HL-60/S4 treated with phorbol 12-myristate 13-acetate at 8.2 ng/mL for 4 days and 3 days (cell line): ENCODE measurements around the gene IGFBP4.

Experiments used
- in situ Hi-C: fragments of 300-500 bp; cut with MboI; formaldehyde crosslinking; loops from 2 replicates; pipeline ENCODE4 v1.15.0; 2022; ENCODE audit warnings: low sequenced_read_pairs

IGFBP4 gene

DNA sequence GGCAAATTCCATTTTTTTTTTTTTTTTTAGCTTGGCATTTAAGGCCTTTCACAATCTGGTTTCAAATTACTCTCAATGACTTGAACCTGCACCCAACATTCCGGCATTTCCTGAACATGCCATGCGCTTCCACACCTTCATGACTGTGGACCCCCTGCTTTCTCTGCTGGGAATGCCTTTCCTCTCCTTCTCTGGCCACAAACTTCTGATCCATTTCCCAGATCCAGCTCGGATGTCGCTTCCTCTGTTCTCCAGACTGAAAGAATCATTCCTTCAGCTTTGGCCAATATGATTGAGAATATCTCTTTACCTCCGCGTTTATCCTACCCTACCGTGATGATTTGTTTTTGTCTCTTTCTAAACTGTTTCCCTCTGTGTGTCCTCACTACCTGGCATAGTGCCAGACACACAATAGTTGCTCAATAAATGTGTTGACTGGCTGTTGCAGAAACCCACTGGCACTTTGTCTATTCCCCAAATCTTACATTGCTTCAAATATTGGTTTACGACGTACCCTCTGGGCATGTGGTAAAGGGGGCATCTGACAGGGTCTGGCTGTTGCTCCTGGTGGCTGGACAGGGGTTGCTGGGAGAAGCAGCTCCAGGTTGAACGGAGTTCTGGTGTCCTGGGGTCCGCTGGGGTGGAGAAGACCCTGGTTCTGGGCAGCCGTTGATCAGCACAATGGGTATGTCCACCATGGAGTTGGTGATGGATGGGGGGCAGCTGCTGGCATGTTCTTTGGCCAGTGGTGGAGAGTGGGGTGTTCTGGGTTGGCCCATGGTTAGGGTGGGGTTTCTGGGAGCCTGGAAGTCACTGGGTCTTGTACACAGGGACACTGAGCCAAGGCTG lies 43.5 kb downstream of the IGFBP4 start:
- in situ Hi-C loops: no loop called here

- in situ Hi-C loops: no loop called here
These were observed 44.2 kb downstream of the IGFBP4 start for GRCh38 chr17:40487371-40488020.

DNA sequence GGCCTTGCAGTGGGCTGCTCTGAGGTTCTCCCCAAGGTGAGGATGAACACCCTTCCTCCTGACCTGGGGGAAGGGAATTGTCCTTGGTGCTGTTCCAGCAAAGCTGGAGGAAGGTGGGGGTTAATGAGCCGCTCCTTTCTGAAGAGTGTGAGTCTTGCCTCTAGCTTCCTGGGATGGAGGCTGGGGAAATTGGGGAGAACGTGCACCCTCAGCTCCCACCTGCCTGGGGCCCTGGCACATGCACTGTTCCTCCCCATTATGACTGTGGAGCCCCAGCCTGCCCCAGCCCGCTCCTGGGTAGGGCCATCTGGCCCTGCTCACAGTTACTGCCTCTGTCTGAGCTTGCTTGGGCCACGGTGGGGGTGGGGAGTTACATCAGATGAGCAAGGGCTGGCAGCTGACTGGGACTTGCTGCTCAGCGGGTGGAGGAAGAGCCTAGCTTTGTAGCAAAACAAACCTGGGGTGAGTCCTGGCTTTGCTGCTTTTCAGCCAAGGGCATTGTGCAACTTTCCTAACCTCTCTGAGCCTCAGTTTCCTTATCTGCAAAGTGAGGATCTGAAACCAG lies 47.1 kb downstream of the IGFBP4 start:
- in situ Hi-C loops: no loop called here

- in situ Hi-C loops: no loop called here
These were observed 47.7 kb downstream of the IGFBP4 start for GRCh38 chr17:40490982-40491381.

DNA sequence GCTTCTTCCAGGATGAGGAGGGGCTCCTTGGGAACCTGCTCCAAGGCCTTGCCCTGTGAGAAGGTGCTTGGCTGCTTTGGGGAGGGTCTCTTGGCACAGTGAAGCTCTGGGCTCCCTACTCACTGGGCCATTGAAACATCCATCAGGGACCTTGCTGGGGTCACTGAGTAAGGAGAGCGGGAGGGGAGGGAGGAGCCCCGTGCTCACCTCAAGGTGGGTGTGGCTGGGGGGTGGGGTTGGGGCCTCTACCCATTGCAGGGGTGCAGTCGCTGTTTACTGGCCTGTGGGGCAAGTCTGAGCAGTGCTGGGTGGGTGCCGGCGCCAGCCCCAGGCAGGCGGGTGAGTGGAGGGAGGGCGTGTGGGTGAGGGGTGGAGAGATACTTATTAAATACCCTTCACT lies 48.2 kb downstream of the IGFBP4 start:
- in situ Hi-C loops: no loop called here

DNA sequence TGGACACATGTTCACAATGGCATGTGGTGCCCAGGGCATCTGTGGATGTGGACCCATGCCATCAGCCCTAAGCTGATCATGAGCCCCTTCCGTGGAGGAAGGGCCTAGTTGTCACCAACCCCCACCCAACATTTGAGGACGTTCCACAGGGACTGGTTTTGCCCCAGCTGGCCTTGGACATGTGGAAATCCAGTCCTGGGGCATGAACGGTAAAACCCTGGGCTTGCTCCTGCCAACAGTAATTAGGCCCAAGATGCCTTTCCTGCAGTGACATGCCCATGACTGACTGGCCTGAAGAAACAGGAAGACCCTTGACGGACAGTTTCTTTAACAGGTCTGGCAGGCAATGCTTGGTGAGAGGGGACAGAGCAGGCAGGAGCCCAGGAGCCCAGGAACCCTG lies 50.4 kb downstream of the IGFBP4 start:
- in situ Hi-C loops: no loop called here

- in situ Hi-C loops: no loop called here
These were observed 51.9 kb downstream of the IGFBP4 start for GRCh38 chr17:40495140-40495539.

- in situ Hi-C loops: no loop called here
These were observed 52.9 kb downstream of the IGFBP4 start for GRCh38 chr17:40496170-40496569.

- in situ Hi-C loops: no loop called here
These were observed 53.6 kb downstream of the IGFBP4 start for GRCh38 chr17:40496634-40497420.

DNA sequence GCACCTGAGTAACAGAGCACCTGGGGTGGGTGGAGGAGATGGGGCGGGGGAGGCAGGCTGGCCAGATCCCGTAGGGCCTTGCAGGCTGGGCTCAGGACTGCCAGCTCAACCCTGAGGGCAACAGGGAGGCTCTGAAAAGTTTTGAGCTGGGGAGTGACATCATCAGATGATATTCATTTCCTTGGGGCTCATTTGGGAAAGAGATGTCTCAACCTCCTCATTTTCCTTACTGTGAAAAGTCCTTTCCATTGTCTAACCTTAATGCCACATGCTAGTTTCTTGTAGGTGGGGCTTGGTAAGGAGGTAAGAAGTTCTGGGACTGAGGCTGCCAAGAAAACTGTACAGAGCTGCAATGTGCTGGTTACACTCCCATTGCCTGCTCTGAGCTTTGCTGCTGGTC lies 54.4 kb downstream of the IGFBP4 start:
- in situ Hi-C loops: no loop called here

DNA sequence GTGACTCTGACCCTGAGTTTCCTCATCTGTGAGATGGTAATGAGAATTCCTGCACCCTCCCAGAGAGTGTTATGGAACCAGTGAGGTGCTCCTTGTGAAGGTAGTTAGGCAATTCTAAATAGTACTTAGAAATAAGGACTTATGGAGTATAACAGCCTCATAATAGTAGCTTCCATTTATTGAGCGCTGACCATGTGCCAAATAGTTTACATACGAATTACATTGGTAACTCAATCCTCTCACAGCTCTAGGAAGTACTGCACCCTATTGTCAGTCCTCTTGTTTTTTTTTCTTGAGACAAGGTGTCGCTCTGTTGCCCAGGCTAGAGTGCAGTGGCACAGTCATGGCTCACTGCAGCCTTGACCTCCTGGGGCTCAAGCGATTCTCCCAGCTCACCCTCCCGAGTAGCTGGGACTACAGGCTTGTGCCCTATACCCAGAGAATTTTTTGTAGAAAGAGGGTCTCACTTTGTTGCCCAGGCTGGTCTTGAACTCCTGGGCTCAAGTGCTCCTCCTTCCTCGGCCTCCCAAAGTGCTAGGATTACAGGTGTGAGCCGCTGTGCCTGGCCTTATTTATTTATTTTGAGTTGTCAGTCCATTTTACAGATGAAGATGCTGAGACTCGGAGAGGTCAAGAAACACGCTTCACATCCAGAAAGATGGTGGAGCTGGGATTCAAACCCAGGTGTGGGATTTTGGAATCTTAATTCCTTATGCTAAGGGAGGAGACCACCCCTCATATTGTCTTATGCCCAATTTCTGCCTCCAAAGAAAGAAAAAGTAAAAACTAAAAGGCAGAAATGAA lies 55.2 kb downstream of the IGFBP4 start:
- in situ Hi-C loops: no loop called here

DNA sequence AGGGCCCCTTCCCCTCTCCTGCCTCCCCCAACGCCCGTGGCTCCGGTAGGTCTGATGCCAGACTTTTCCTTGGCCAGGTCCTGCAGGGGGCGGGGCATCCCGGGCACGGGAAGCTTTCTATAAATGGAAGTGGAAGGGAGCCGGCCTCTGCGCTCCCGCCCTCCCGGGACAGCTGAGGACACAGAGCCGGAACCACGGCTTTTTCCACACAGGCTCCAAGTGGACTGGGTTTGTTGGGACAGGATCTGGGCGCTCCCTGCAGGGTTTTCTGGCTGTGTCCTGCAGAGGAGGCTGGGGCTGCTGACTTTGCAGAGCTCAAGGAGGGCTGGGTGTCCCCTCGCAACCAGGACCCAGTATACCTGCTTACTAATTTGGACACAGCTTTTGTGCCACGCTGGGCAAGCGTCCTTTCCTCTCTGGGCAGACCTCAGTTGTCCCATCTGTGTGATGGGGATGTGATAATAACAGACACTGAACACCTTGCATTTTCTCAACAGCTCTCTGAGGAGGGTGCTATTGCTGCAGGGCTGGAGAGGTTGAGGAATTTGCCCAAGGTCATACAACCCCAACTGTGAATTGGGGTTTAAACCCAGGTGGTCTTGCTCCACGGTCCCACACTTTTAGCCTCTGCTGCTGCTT lies 56.4 kb downstream of the IGFBP4 start:
- in situ Hi-C loops: no loop called here

DNA sequence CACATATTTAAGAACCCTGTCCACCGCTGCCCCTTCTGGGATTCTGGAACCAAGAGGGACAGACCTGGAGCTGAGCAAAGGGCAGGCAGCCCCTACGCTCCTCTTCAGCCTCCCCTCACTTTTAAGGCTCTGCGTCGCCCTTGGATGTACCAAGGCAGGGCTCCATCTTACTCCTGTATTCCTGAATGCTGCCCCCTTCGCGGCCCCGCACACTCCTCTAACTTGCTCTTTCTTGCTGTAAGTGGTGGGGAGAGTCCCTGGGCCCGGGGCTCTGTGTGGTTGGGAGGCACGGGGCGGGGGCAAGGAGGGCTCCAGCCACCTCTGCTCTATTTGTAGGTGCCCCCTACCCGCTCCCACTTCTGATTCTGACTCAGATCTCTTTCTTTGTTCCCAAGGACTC lies 56.9 kb downstream of the IGFBP4 start:
- in situ Hi-C loops: no loop called here

GRCh38 chr17:40500709-40501108 lies 57.5 kb downstream of the IGFBP4 start:
- in situ Hi-C loops: no loop called here

- in situ Hi-C loops: no loop called here
These were observed 58.3 kb downstream of the IGFBP4 start, which contains the start of gene TNS4 for GRCh38 chr17:40501499-40501911. TSS of gene TNS4 (minus strand) at chr17:40501623. CDS start at chr17:40496425, 5,198 bp downstream.

- in situ Hi-C loops: no loop called here
These were observed 59.5 kb downstream of the IGFBP4 start for GRCh38 chr17:40502716-40503115.

DNA sequence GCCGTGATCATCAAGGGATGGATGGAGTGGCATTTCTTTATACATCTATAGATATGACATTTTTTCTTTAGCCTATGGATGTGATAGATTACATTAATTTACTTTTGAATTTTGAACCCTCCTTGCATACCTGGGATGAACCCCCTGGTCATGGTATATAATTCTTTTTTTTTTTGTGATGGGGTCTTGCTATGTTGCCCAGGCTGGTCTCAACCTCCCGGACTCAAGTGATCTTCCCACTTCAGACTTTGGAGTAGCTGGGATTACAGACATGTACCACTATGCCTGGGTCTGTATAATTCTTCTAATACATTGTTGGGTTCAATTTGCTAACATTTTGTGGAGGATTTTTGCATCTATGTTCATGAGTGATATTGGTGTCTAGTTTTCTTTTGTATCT lies 59.9 kb downstream of the IGFBP4 start:
- in situ Hi-C loops: no loop called here

DNA sequence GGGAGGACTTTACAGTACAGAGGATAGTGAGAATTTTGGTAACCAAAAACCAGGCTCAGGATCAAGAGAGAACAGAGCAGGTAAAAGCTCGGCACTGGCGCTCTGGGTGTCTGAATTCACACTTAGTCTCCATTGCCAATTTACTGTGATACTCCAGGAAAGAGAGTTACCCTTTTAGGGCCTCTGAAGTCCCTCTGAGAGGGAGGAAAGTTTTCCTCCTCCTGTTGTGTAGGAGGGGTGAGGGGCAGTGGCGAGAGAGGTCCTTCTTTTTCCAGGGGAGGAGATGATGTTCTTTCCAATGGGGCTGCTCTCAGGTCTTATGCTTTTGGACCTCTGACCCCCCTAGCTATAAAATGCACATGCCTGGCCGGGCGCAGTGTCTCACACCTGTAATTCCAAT lies 63.5 kb downstream of the IGFBP4 start:
- in situ Hi-C loops: no loop called here
